ENCODE results near the gene GABARAPL1. TPM values are rescaled to one million over a fixed set of nuclear protein-coding genes. Genes with fewer than 3 reads are reported as not detected.

Gene GABARAPL1
- total and polyA plus RNA-seq, 2 of the 13 experiments (the other 11 are each of a cell fraction or from before 2014, with no cell fraction given) = 7.9 to 26.1 TPM

DNA sequence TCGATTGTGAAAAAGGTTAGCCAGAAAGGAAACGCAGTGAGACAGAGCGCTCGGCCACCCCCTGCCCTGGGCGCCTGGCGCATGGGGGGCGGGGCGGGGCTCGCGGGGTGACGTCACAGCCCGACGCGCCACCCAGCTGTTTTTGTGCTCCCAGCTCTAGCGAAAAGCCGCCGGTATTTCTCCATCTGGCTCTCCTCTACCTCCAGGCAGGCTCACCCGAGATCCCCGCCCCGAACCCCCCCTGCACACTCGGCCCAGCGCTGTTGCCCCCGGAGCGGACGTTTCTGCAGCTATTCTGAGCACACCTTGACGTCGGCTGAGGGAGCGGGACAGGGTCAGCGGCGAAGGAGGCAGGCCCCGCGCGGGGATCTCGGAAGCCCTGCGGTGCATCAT is at the start of gene GABARAPL1 (continued):
- TF ChIP-seq KIAA2018 (CRISPR knock-in tag; IDR thresholded peaks at IDR 0.05; ENCODE audit: borderline replicate concordance) (no peak), MYPOP (CRISPR knock-in tag; IDR thresholded peaks at IDR 0.05) (0 out of 2 replicates have a peak, but pooled peaks have one; percentile 37), SIN3A (IDR thresholded peaks at IDR 0.05; ENCODE audit: borderline replicate concordance, low read depth, low read length) (peak; percentile 81; the same call in 1 of the 2 replicates), ATF7 (IDR thresholded peaks at IDR 0.05) (peak; percentile 79), ATF7 (CRISPR knock-in tag; IDR thresholded peaks at IDR 0.05) (0 out of 2 replicates have a peak, but pooled peaks have one; percentile 37), THAP9 (CRISPR knock-in tag; IDR thresholded peaks at IDR 0.05; ENCODE audit: borderline replicate concordance) (peak; percentile 3; the same call in 1 of the 2 replicates), RARA (CRISPR knock-in tag; IDR thresholded peaks at IDR 0.05) (no peak), ZNF451 (CRISPR knock-in tag; IDR thresholded peaks at IDR 0.05) (no peak), POLR2A (IDR thresholded peaks at IDR 0.05; ENCODE audit: insufficient read depth in 1 of 2, low read depth in 2 of 2, low read length in 2 of 2) (0 out of 4 replicates have a peak, but pooled peaks of 1 of the 2 experiments have one; percentile 1), KLF16 (CRISPR knock-in tag; IDR thresholded peaks at IDR 0.05) (peak in 1 of 2 experiments; percentile 1; a peak in 1 of 4 replicates)
- TF ChIP-seq, protein P1, sequence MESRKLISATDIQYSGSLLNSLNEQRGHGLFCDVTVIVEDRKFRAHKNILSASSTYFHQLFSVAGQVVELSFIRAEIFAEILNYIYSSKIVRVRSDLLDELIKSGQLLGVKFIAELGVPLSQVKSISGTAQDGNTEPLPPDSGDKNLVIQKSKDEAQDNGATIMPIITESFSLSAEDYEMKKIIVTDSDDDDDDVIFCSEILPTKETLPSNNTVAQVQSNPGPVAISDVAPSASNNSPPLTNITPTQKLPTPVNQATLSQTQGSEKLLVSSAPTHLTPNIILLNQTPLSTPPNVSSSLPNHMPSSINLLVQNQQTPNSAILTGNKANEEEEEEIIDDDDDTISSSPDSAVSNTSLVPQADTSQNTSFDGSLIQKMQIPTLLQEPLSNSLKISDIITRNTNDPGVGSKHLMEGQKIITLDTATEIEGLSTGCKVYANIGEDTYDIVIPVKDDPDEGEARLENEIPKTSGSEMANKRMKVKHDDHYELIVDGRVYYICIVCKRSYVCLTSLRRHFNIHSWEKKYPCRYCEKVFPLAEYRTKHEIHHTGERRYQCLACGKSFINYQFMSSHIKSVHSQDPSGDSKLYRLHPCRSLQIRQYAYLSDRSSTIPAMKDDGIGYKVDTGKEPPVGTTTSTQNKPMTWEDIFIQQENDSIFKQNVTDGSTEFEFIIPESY (CRISPR knock-in tag; IDR thresholded peaks at IDR 0.05) = no peak
- TF ChIP-seq, protein P2, sequence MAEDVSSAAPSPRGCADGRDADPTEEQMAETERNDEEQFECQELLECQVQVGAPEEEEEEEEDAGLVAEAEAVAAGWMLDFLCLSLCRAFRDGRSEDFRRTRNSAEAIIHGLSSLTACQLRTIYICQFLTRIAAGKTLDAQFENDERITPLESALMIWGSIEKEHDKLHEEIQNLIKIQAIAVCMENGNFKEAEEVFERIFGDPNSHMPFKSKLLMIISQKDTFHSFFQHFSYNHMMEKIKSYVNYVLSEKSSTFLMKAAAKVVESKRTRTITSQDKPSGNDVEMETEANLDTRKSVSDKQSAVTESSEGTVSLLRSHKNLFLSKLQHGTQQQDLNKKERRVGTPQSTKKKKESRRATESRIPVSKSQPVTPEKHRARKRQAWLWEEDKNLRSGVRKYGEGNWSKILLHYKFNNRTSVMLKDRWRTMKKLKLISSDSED (CRISPR knock-in tag; IDR thresholded peaks at IDR 0.05) = no peak
- TF ChIP-seq, protein P3, sequence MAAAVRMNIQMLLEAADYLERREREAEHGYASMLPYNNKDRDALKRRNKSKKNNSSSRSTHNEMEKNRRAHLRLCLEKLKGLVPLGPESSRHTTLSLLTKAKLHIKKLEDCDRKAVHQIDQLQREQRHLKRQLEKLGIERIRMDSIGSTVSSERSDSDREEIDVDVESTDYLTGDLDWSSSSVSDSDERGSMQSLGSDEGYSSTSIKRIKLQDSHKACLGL (CRISPR knock-in tag; IDR thresholded peaks at IDR 0.05) = peak; percentile 41; the same call in 1 of the 2 replicates
